NAMALWA (cell line): ENCODE measurements around the gene DYRK2.

Experiments
- DNase-seq: peaks from one replicate; pipeline ENCODE4 v3.0.0-alpha.2; 2015; ENCODE audit warnings: low spot score

The DYRK2 gene

DNA sequence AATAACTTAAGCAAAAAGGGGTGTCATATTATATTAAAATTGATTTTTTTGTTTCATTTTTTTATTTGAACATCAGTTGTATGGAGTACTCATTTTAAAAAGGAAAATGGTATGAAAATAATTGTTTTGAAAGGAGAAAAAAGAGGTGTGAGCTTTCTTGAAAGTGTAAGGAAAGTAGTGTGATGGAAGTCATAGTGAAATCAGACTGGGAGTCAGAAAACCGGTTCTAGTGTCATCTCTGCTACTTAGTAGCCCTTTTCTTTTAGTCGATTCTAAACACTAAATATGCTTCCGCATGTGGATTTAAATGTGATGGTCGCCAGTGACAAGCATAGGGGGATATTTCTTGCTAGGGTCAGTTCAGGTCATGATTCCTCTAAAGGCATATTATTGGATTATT is 1.8 kb upstream of the DYRK2 start:
- no peak for DNase-seq

DNA sequence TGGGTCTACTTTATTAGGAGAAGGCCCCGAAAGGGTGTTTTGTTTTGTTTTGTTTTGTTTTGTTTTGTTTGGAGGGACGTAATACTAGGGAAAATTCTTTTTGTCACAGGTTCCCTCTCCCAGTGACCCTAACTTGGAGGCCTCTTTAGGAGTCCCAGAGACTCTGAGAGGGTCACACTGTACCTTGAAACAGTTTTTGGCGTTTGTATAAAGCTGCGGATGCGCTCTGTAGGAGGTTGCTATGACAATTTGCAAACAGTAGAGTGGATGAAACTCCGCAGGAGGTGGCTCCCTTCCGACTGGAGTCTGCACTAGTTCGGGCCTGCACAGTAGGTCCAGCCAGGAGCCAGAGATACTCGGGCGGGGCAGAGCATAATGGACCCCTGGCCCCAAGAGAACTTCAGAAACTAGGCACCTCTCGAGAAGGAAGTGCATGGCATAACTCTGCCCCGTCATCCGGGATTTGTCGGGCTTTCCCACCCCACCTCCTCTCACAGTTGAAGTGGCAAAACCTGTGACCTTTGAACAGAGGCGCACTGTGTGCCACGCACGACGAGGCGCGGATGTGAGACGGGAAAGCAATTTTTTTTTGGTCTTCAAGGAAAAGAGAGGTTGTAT is 1.3 kb upstream of the DYRK2 start:
- no peak for DNase-seq

DNA sequence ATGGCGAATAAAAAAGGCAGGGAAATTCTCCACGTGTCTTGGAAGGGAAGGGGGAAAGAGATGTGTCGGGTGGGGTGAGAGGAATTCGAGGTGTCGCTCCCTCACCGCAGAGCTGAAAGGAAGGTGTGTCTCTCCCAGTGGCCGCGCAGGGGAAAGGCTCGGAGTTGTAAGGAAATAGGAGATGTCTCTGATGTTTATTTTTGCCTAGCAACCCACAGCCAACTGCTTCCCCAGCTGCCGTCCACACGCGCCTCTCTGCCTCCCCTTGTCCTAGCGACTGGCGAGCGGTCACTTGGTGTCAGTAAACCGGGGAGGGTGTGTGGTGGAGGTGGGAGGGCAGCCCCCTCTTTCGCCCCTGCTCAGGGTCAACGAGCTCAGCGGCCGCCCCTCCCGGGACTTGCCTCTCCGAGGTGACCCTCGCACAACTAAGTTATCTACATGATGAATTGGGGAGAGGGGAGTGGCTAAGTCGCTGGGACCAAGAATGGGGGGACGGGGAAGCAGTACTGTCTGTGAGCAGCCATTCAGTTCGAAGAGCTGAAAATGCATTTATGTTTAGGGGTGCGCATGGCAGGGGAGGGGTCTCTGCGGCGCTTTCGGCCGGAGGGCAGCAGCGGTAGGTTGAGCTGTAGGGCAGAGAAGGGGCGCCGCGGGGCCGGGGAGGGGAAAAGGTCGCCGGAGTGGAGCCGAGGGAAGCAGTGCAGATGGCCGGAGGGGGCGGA is 585 bp upstream of the DYRK2 start:
- peak; percentile 78 for DNase-seq

DNA sequence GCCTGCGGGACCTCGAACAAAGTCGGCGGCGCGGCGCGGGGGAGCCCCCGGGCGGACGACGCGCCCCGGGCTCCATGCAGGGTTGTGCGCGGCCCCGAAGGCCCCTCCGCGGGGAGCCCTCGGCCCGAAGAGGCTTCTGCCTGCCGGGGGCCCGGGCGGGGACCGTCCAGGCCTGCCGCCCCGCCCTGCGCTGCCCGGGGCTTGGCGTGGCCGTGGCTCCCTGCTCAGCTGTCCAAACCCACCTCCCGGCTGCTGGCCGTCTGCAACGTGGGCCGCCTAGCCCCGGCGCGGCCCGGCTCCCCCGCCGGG is 670 bp downstream of the DYRK2 start:
- DNase-seq: no peak

DNA sequence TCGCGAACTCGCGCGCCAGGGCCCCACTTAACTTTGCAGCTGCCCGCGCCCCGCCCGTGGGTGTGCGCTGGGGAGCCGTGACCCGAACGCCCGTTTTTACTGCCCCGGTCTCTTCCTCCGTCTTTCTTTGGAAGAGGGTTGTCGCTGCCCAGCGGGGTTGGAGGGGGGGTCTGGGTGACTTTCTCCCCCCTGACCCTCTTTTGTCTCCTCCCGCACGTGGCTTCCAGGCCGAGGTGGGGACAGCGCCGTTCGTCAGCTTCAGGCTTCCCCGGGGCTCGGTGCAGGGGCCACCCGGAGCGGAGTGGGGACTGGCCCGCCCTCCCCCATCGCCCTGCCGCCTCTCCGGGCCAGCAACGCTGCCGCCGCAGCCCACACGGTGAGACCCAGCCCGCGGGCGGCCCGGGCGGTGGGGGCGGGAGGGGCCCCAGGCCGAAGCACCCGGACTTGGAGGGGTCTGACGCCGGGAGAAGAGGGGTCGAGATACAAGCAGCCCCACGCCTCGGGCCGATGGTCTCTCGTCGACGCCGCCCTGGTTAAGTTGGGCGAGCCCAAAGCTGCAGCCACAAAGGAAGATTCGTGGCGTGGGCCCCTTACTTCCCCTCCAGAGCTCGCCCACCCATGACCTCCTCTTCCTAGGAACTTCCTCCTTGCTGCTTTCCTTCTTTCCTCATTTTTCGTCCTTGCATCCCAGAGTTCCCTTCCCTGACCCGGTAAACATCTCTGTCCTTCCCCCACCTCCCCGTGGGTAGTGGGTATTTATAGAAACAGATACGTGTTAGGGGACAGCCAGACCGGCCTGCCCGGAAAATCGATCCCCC is 1.2 kb downstream of the DYRK2 start:
- DNase-seq: peak; percentile 40

DNA sequence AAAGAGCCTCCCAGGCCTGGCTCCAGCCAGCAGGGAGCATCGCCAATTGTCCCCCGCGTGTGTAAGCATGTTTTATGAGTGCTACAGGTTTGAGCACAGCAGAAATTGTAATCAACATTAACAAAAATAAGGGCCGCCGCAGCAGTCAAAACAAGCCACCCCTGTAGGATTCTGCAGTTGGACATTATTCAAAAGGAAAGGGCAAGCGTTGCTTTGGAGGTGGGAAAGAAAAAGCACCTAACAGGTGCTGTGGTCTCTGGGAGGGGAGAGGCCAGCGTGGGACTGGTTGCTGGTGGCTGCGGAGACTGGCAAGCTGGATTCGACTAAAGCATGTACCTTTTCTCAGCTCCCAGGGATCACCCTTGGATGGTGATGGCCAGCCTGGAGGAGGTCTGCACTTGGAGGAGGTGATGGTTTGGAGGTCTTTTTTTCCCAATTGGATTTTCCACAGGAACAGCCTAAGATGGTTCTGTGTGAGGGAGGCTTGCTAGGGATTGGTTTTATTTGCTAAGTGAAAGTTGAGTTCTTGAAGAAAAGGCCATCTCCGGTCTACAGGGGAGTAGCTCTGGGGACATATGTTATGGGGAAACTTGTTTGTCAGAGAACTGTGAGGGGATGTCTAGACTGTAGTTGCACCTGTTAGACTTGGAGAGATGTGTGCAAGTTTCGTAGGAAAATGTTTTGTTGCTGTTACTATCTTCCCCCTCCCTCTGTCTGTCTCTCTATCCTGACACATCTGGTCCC is 2.0 kb downstream of the DYRK2 start:
- DNase-seq: peak; percentile 67

DNA sequence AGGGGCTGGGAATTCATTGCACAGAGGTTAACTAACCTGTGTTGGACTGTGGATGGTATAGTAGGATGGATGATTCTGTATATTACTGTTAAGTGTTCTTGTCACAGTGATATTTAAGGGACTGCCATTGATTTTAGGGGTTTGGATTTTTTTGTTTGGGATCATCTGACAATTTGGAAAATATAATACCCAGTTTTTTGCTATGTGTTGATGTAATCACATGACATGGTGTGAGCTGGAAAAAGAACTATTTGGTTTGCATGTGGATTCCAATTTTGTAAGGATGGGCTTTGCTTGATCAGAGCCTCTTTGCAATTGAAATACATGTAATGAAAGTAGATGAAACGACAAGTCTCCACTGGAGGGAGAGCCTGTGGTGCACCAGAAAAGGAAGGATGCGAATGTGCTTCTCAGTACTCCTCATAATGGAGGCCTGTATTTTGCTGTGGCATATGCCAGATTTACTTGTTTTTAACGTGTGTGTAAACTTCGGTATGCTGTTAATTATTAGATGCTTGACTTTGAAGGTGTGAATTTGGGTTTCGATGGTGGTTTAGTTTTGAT is 2.7 kb downstream of the DYRK2 start:
- peak; percentile 59 for DNase-seq

DNA sequence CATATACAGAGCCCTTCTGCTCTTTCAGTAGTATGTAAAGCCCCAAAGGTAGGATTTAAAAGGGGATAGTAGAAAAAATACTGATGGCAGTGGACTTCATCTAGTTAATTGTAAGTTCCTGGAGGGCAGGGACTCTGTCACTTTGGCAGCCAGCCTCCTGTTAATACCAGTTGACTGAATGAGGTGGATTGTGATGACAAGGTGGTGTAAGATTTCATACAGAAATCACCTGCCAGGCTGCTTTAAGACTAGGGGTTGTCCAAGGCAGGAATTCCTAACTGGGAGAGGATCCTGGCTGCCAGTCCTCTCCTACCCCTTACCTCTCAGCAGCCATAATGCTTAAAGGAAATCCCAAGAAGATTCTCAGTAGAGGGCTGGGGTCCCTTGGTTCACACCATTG is 7.3 kb downstream of the DYRK2 start:
- no peak for DNase-seq

DNA sequence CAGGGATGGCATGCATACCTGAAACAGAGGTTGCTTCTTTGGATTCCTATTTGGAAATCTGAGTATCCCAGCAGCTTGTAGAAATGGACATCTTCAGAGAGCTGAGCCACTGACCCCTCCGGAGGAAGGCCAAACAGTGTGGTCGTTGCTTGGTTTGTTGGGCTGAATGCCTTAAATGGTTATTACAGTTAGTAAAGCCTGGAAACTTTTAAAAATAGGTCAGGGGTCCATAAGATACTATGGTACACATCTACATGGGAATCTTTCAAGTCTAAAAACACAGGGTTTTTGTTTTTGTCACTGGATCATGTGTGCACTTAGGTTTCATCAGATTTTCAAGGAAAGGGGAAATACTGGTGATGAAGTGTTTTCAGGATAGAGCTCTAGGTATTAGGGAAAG is 7.7 kb downstream of the DYRK2 start:
- DNase-seq: no peak

DNA sequence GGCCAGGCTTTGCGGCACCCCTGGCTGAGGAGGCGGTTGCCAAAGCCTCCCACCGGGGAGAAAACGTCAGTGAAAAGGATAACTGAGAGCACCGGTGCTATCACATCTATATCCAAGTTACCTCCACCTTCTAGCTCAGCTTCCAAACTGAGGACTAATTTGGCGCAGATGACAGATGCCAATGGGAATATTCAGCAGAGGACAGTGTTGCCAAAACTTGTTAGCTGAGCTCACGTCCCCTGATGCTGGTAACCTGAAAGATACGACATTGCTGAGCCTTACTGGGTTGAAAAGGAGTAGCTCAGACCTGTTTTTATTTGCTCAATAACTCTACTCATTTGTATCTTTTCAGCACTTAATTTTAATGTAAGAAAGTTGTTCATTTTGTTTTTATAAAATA is 9.9 kb downstream of the DYRK2 start:
- no peak for DNase-seq

DNA sequence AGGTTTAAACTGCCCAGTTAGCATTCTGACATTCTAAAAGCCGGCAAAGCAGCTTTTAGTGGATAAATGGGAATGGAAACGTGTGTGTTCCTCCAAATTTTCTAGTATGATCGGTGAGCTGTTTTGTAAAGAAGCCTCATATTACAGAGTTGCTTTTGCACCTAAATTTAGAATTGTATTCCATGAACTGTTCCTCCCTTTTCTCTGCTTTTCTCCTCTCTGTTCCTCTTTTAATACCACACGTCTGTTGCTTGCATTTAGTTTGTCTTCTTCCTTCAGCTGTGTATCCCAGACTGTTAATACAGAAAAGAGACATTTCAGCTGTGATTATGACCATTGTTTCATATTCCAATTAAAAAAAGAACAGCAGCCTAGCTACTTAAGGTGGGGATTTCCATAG is 10.7 kb downstream of the DYRK2 start:
- DNase-seq: no peak

DNA sequence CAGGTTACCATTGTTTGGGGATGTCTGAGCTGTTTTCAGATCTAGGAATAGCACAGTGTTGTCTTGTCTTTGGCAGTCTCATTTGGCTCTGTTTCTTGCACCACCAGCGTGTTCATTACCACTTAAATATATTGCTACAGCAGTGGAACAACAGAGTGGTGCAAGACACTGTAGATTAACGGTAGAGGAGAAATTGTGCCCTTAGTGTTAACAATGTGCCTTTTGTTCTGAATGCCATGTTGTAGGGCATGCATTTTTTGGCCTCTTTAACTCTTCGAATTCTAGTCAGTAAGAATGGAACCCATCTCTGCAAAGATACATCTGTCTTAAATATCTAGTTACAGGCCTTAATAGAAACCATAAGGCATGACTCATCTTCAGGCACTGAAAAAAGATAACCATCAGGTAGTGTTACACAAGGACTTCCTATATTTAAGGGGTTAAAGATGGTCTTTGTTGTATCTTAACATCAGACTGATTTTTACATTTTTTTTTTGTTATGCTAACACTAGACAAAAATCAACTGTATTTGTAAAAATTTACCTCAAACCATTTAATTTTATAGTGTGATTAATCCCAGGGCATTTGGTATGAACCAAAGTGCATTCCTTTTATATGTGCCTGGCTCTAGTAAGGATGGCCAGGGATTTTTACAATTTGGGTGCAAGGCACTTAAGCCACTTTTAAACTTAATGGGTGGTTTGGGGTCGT is 12.9 kb downstream of the DYRK2 start:
- no peak for DNase-seq

DNA sequence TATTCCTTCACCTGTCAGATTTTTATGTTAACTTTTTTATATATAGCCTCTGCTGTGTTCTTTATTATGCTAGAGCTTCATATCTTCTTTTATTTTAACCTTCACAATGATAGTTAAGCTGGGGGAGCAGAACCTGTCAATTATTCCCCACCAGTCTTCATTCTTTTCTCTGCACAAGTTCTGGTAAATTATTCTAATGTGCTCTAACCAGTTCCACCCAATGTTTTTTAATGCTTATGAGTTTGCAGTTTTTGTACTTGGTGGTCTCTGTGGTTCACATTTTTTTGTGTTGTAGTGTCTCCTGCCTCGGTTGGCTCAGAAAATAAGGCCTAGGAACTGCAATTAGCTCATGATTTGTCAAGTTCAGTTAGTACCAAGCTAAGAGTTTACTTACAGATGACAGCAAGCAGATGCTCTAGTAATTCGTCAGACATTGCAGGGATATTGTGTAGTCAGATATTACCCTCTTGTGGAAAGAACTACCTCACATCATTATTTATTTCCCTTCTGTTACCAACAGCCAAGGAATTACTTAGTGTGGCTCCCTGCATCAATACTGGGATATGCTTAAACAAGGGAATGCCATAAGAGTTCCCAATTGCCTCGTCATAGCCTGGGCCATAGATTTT is 14.5 kb downstream of the DYRK2 start:
- no peak for DNase-seq

DNA sequence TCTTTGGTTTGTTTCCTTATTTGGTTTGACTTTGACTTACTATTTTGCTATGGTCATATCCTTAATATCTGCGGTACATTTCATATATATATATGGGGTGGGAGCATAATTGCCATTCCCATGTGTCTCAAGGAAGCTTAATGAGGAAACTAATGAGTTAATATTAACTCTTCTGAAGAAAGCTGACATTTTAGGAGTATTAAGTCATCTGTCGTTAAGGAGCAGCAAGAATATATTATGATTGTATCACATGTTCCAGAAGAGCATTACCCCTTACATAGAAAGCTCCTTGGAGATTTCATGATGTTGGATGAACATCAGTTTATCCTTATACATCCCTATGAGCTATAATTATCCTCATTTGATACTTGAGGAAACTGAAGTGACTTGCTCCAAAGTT is 15.6 kb downstream of the DYRK2 start:
- no peak for DNase-seq

DNA sequence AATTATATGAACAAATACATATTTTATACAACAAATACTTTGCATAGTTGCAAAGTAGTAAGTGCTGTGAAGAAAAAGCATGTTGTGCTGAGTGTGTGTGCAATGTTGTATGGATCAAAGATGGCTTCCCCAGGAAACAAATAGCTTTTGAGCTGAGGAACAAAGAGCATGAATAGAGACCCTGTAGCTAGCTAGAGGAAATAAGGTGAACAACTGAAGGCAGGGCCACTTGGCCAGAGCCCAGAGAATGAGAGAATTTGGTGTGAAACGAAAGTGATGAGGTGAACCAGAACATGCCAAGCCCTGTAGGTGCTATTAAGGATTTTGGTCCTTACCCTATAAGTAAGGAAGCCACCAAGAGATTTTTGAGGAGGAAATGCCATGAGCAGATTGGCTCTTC is 17.1 kb downstream of the DYRK2 start:
- DNase-seq: no peak

DNA sequence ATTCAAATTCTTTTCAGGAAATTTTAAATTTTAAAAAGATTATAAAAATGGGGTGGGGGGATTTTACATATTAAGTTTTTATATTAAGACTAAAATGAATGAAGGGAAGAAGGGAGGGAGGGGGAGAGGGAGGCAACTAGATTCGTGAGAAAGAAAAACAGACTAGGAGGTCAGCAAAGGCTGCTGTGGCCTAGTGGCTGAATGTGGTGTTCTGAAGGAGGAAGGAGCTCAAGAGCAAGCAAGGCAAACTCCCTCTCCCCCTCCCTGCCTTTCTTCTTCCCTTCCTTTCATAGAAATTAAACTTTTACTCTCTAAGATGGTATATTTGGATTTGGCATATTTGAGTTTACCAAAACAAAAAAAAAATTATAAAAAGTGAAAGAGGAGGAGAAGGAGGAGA is 18.1 kb downstream of the DYRK2 start:
- DNase-seq: no peak

DNA sequence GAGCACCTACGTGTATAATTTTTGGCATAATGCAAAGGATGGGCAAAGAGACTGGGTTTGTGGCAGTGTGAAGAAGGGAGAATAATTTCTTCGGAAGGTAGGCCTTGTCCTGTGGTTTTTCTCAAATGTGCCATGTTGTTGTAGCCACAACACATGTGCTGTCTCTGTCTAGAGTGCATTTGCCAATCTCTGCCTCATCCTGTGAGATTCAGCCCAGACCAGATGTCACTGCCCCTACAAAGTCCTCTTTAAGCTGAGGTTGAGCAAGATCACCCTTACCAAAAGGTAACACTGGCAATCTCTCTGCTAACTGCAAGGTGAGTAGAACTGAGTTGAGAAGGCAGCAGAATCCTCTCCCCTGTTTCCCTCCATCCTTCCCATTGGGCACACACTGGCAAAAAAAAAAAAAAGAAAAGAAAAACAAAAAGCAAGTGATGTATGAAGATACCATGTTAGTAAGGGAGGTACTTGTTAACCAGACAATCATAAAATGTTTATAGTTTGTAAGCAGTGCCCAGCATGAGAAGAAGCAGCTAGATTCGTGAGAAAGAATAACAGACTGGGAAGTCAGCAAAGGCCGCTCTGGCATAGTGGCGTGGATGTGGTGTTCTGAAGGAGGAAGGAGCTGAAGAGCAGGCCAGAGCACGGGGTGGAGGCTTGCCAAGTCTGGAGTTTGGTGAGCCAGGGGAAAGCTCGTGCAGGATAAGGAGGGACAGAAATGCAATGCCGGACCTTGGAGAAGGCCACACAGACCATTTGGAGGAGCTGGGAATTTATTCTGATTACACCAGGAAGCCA is 18.9 kb downstream of the DYRK2 start:
- DNase-seq: no peak

DNA sequence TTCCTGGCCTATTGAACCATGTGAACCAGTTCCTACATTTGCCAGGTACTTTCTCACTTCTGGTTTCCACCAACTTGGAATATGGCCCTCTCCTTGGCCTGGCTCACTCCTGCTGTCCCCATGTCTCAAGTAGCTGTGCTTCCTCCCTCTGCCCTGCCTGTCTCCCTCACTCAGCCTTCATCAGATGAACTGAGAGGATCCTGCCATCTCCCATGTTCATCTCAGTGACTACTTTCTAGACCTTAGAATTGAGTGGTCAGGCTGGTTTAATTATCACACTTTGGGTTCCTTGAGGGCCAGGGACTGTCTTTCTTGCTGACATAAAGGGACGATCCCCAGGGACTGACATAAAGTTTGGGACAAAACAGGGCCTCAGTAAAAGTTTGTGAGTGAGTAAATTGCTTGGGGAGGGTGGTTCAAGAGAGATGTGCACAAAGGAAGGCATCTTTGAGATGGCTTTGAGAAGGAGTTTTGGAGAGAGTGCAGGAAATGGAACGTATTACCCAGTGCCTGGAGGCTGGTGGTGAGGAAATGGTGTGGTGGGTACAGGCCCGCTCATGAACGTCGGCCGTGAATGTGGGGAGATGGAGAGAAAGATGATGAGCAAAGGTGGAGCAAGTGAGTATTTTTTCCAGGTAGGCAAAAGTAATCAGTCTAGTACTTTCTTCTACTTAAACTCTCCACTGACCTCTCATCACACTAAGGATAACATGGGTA is 20.8 kb downstream of the DYRK2 start:
- no peak for DNase-seq

DNA sequence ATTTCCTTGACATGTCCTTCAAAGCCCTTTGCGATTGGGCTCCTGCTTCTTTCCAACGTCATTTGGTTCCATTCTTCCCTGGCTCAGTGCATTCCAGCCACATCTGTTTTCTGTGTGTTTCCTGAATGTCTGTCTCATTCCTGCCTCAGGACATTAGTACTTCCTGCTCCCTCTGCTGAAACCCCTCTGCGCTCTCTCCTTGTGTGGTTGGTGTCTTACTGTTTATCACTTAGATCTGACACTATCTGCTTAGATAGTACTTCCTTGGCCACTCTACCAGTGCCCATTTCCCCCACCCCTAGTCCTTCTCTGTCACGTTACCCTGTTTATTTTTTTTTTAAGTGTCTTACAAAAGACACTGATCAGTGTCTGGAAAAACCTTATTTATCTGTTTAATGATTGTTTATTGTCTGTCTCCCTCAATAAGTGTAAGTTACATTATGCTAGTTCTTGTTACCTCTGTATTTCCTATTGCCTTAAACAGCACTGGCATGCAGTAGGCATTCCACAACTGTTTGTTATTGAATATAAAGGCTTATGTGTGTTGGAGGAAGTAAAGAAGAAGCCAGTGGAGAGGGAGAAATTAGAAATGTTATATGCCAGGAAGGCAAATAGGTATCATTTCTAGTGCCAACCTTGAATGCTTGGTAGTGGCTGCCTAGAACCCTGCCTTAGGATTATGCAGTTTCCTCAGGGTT is 21.5 kb downstream of the DYRK2 start:
- DNase-seq: no peak
